ENCODE results near the gene ACBD6.

DNA sequence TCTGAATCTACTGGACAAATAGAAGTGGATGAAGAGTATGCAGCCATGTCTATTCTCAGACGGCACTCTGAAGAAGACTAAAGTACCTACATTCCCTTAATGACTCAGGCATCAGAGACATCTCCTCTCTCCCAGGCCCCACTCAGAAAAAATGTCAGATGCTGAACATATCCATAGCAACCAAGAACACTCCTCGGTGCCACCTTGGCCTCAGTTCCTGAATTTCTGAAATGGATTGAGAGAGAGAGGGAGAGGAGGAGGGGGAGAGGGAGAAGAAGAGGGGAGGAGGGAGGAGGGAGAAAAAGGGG is 40.4 kb upstream of the ACBD6 start:
- TF ChIP-seq CTCF (IDR thresholded peaks at IDR 0.05; ENCODE audit: poor library complexity), result no peak
- TF ChIP-seq EZH2 (IDR thresholded peaks at IDR 0.05; ENCODE audit: borderline replicate concordance), result no peak
- TF ChIP-seq EZH2phosphoT487 (IDR thresholded peaks at IDR 0.05; ENCODE audit: low read depth, severe bottlenecking, unreplicated experiment), result no peak

Measured in hepatocyte (in vitro differentiated cells).